LNCaP clone FGC (cell line): ENCODE results near the gene DLG5.

Experiments used
- DNase-seq: peaks from one replicate; pipeline ENCODE4 v3.0.0-alpha.2; 2011; ENCODE audit warnings: low read depth
- H3K4me3 ChIP-seq: 2 replicates; pipeline ENCODE4 v1.5.1; 2011; ENCODE audit warnings: mild to moderate bottlenecking, low read depth, low read length, control low read depth
- CTCF ChIP-seq: IDR thresholded peaks from 2 replicates; pipeline ENCODE4 v1.5.1; 2012; ENCODE audit warnings: mild to moderate bottlenecking; ENCODE audit not compliant: control insufficient read depth, insufficient read depth; ENCODE audit errors: extremely low read depth

Gene DLG5

GRCh38 chr10:77970869-77971803 is 44.6 kb upstream of the DLG5 start:
- DNase-seq = peak; percentile 40
- H3K4me3 ChIP-seq = no peak overlapping the region
- no peak for TF ChIP-seq CTCF

GRCh38 chr10:77969114-77969513 is 42.6 kb upstream of the DLG5 start:
- no peak for DNase-seq
- TF ChIP-seq CTCF = no peak
- no peak overlapping the region for H3K4me3 ChIP-seq

GRCh38 chr10:77967611-77968022 is 41.1 kb upstream of the DLG5 start:
- TF ChIP-seq CTCF = no peak

GRCh38 chr10:77965294-77965693 is 38.7 kb upstream of the DLG5 start:
- TF ChIP-seq CTCF = no peak
- no peak overlapping the region for H3K4me3 ChIP-seq
- no peak for DNase-seq

More at GRCh38 chr10:77967611-77968022, 41.1 kb upstream of the DLG5 start:
- H3K4me3 ChIP-seq = no peak overlapping the region
- no peak for DNase-seq

GRCh38 chr10:77964811-77965210 is 38.3 kb upstream of the DLG5 start:
- TF ChIP-seq CTCF = no peak
- DNase-seq = no peak
- no peak overlapping the region for H3K4me3 ChIP-seq

- H3K4me3 ChIP-seq = no peak overlapping the region
- no peak for DNase-seq
- no peak for TF ChIP-seq CTCF
These were observed 37.3 kb upstream of the DLG5 start for GRCh38 chr10:77963901-77964300.
